MM.1S (cell line): ENCODE data around the gene CTNNAL1.

Experiments
- CTCF ChIP-seq: fragments of 300-600 bp; sonication (generic); IDR thresholded peaks from 2 replicates; pipeline ENCODE4 v1.5.1; 2016; ENCODE audit warnings: antibody characterized with exemption, low read length, mixed read lengths
- EZH2 ChIP-seq: fragments of 300-600 bp; sonication (generic); optimal IDR thresholded peaks from 2 replicates; pipeline ENCODE3; 2017; ENCODE audit warnings: low read depth, mild to moderate bottlenecking, antibody characterized with exemption, low read length, mixed read lengths
- EZH2phosphoT487 ChIP-seq: fragments of 300-600 bp; sonication (generic); IDR thresholded peaks from 2 replicates; pipeline ENCODE4 v1.6.1; 2018; ENCODE audit warnings: antibody characterized with exemption, low read length

- TF ChIP-seq CTCF (no peak), EZH2phosphoT487 (no peak), EZH2 (no peak)
These were observed 30.3 kb upstream of the CTNNAL1 start for GRCh38 chr9:109043578-109043977.
